ENCODE results near the gene SUMO4. TPM values are rescaled to one million over a fixed set of nuclear protein-coding genes. Genes with fewer than 3 reads are reported as not detected.

The SUMO4 gene
- total and polyA plus RNA-seq, 3 experiments from 2014 or later: 0.48 to 3.9 (median 3.7) TPM

Other genes with a start within 250 kb of the SUMO4 start
- 100 to 1,000 TPM; 103 to 109 TPM for gene TAB2, start 82.5 kb upstream of the SUMO4 start, total RNA-seq
- 16.6 TPM for gene TAB2, start 82.5 kb upstream of the SUMO4 start, polyA plus RNA-seq
- gene ZC3H12D, start 84.8 kb downstream of the SUMO4 start, total RNA-seq: 10 to 100 TPM; 83.5 to 84.5 TPM
- gene ZC3H12D, start 84.8 kb downstream of the SUMO4 start, polyA plus RNA-seq: 2.5 TPM
- gene PPIL4, start 145.8 kb downstream of the SUMO4 start, total RNA-seq: 10 to 100 TPM; 29.7 to 31.9 TPM
- 10.7 TPM for gene PPIL4, start 145.8 kb downstream of the SUMO4 start, polyA plus RNA-seq
- gene GINM1, start 166.1 kb downstream of the SUMO4 start, total RNA-seq: 10 to 100 TPM; 20.4 to 20.5 TPM
- 24.7 TPM for gene GINM1, start 166.1 kb downstream of the SUMO4 start, polyA plus RNA-seq
- 10 to 100 TPM; 22.0 to 22.7 TPM for gene KATNA1, start 248.5 kb downstream of the SUMO4 start, total RNA-seq
- gene KATNA1, start 248.5 kb downstream of the SUMO4 start, polyA plus RNA-seq: 25.7 TPM

Measured in CD8-positive, alpha-beta memory T cell (primary cell).